PC-9 (cell line): ENCODE measurements around the gene LTB. TPM values are rescaled to one million over a fixed set of nuclear protein-coding genes. Genes with fewer than 3 reads are reported as not detected.

Experiments used
- BruUV-seq: library from RNA; stranded (reverse); fragments of 400-500 nt; replicated peaks from 2 replicates; lab custom pipeline; 2021; lab: Mats Ljungman, UMichigan
- CTCF ChIA-PET: fragments of 300-600 bp; sonication (Branson Sonifier 250); formaldehyde crosslinking; loops from one replicate; lab custom pipeline; 2022; ENCODE audit warnings: antibody characterized with exemption; lab: Charles Lee
- POLR2A ChIA-PET: fragments of 300-600 bp; sonication (Branson Sonifier 250); formaldehyde crosslinking; loops from one replicate; lab custom pipeline; 2022; ENCODE audit warnings: antibody characterized with exemption; ENCODE audit not compliant: unreplicated experiment; lab: Charles Lee
- DNase-seq, 2 experiments: peaks; one replicate each; pipeline versions ENCODE4 v3.0.0 to v3.0.0-alpha.2; 2015 to 2022; ENCODE audit warnings: mixed read lengths in 1 of 2
- H2AFZ ChIP-seq: fragments of 200-600 bp; sonication (generic); 2 replicates; pipeline ENCODE4 v1.8.1; 2017; ENCODE audit warnings: antibody characterized with exemption
- H3F3A ChIP-seq: fragments of 200-600 bp; sonication (generic); 2 replicates; pipeline ENCODE4 v1.8.1; 2017; ENCODE audit warnings: antibody characterized with exemption, mild to moderate bottlenecking, low read depth; ENCODE audit not compliant: insufficient read depth
- H3K27ac ChIP-seq: fragments of 200-600 bp; sonication (generic); 2 replicates; pipeline ENCODE4 v1.6.1; 2016; ENCODE audit warnings: mixed run types
- H3K27me3 ChIP-seq: fragments of 200-600 bp; sonication (generic); 2 replicates; pipeline ENCODE4 v1.6.1; 2016; ENCODE audit warnings: low read depth, mixed run types; ENCODE audit not compliant: insufficient read depth
- H3K36me3 ChIP-seq: fragments of 200-600 bp; sonication (generic); 2 replicates; pipeline ENCODE4 v1.6.1; 2016; ENCODE audit warnings: low read depth, mixed run types
- H3K4me1 ChIP-seq: fragments of 200-600 bp; sonication (generic); replicated peaks from 2 replicates; pipeline ENCODE4 v1.6.1; 2016; ENCODE audit warnings: mixed run types; ENCODE audit not compliant: insufficient read depth
- H3K4me2 ChIP-seq: fragments of 200-600 bp; sonication (generic); 2 replicates; pipeline ENCODE4 v1.6.1; 2017; ENCODE audit warnings: mixed run types
- H3K4me3 ChIP-seq: fragments of 200-600 bp; sonication (generic); 2 replicates; pipeline ENCODE4 v1.6.1; 2016; ENCODE audit warnings: mixed run types
- H3K79me2 ChIP-seq: fragments of 200-600 bp; sonication (generic); 2 replicates; pipeline ENCODE4 v1.6.1; 2017; ENCODE audit warnings: low read depth, mixed run types
- H3K9me2 ChIP-seq: fragments of 200-600 bp; sonication (generic); 2 replicates; pipeline ENCODE4 v1.8.1; 2017; ENCODE audit warnings: mild to moderate bottlenecking; ENCODE audit not compliant: insufficient read depth
- H3K9me3 ChIP-seq: fragments of 200-600 bp; sonication (generic); 2 replicates; pipeline ENCODE4 v1.8.1; 2016; ENCODE audit warnings: low read depth; ENCODE audit not compliant: insufficient read depth
- H4K20me1 ChIP-seq: fragments of 200-600 bp; sonication (generic); 2 replicates; pipeline ENCODE4 v1.8.1; 2017; ENCODE audit not compliant: insufficient read depth
- EZH2 ChIP-seq: fragments of 200-600 bp; sonication (generic); IDR thresholded peaks from 2 replicates; pipeline ENCODE4 v1.8.0; 2017; ENCODE audit warnings: antibody characterized with exemption, low read depth
- intact Hi-C: fragments of 100-400 bp; cut with micrococcal nuclease; formaldehyde crosslinking; loops from one replicate; pipeline ENCODE4 v1.10.0; 2022; ENCODE audit not compliant: unreplicated experiment
- total RNA-seq: library from RNA; stranded (reverse); gene quantifications from 2 replicates; pipeline ENCODE4 v1.2.3, GENCODE V29; 2021
- TF ChIP-seq, protein P1 (sequence below): fragments of 200-600 bp; sonication (generic); conservative IDR thresholded peaks from 2 replicates; pipeline ENCODE4 v1.6.1; 2017; ENCODE audit warnings: mixed run types, antibody characterized with exemption, mild to moderate bottlenecking, moderate library complexity

The LTB gene
- total RNA-seq, 1 experiment from 2014 or later: not detected

DNA sequence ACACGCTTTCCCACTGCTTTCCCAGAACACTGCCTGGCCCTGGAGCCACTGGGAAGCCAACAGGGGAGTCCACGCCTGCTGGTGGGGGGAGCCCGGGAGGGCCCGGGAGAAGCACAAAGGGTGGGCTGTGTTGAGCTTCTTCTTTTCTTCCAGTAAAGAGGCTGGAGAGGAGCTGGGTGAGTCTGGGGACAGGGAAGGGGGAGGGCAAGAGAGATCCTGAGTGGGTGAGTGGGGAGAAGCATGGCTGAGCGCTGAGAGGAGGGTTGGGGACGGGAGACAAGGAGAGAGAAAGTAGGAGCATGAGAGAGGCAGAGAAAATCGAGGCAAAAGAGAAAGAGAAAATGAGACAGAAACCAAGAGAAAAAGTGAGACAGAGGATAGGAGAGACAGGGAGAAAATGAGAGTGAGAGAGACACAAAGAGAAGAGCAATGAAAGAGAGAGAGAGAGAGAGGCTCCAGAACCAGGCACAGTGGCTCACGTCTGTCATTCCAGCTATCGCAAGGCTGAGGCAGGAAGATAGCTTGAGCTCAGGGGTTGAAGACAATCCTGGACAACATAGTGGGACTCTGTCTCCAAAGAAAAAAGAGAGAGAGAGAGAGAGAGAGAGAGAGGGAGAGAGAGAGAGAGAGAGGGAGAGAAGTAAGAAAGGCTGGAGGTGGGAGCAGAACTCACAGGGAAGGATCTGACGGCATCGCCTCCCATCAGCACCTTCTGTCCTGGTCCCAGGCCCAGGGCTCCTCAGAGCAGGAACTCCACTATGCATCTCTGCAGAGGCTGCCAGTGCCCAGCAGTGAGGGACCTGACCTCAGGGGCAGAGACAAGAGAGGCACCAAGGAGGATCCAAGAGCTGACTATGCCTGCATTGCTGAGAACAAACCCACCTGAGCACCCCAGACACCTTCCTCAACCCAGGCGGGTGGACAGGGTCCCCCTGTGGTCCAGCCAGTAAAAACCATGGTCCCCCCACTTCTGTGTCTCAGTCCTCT is 5.9 kb upstream of the LTB start:
- Histone ChIP-seq H3F3A (no peaks in the 10 kb centered on the region), H4K20me1 (no peaks in the 10 kb centered on the region), H3K4me1 (no peaks in the 10 kb centered on the region), H3K27me3 (no peaks in the 10 kb centered on the region), H3K36me3 (no peaks in the 10 kb centered on the region), H3K4me2 (no peak overlapping the region), H3K27ac (no peak overlapping the region), H3K9me2 (no peaks in the 10 kb centered on the region), H2AFZ (no peak overlapping the region), H3K79me2 (no peaks in the 10 kb centered on the region), H3K9me3 (no peaks in the 10 kb centered on the region), H3K4me3 (no peak overlapping the region)
- BruUV-seq: no TSS peak
- CTCF ChIA-PET: interaction anchor here (0.6 to 0.7 kb wide), 3 partner anchors 73 to 261 kb away, joined by 8 to 13 read pairs (median 8); partner anchors contain the start of gene C6orf47
- intact Hi-C loops: no loop called here
- POLR2A ChIA-PET: interaction anchor here (0.6 kb wide), 1 partner anchor 836 kb away, joined by 10 read pairs; no protein-coding TSS in a partner anchor
- DNase-seq: no peak
- TF ChIP-seq, protein P1, sequence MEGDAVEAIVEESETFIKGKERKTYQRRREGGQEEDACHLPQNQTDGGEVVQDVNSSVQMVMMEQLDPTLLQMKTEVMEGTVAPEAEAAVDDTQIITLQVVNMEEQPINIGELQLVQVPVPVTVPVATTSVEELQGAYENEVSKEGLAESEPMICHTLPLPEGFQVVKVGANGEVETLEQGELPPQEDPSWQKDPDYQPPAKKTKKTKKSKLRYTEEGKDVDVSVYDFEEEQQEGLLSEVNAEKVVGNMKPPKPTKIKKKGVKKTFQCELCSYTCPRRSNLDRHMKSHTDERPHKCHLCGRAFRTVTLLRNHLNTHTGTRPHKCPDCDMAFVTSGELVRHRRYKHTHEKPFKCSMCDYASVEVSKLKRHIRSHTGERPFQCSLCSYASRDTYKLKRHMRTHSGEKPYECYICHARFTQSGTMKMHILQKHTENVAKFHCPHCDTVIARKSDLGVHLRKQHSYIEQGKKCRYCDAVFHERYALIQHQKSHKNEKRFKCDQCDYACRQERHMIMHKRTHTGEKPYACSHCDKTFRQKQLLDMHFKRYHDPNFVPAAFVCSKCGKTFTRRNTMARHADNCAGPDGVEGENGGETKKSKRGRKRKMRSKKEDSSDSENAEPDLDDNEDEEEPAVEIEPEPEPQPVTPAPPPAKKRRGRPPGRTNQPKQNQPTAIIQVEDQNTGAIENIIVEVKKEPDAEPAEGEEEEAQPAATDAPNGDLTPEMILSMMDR: no peak
- TF ChIP-seq EZH2: no peak

DNA sequence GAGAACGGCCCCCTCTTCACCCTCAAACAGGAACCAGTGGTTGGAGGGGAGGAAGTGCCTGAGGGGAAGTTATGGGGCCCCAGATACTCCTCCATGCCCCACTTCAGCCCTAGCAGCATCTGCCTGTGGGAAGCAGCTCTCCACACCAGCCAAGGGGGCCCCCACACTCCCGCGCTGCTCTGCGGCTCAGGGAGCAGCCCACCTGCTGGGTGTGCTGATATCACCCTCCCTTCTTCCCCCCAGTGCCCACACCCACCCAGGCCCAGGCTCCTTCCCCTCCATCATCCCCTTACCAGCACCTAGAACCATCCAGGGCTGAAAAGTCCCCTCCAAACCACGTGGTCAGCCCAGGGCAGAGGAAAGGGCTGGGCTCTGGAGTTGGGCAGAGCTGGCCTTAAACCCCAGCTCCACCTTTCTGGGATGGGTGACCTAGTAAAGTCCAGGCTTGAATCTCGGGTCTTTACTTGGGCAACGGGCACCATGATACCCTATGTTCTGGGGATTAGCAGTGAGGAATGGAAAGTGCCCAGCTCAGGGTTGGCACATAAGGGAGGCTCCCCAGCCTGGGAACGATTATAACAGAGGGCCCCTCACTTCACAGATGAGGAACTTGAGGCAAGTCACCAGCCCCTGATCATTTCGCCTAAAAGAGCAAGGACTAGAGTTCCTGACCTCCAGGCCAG is 4.5 kb upstream of the LTB start:
- Histone ChIP-seq H3K79me2 (no peaks in the 10 kb centered on the region), H3F3A (no peaks in the 10 kb centered on the region), H4K20me1 (no peaks in the 10 kb centered on the region), H3K4me1 (no peaks in the 10 kb centered on the region), H3K4me2 (no peak overlapping the region), H3K4me3 (no peak overlapping the region), H3K36me3 (no peaks in the 10 kb centered on the region), H3K27ac (no peak overlapping the region), H3K9me2 (no peaks in the 10 kb centered on the region), H3K27me3 (no peaks in the 10 kb centered on the region), H3K9me3 (no peaks in the 10 kb centered on the region), H2AFZ (no peak overlapping the region)
- TF ChIP-seq, protein P1: no peak
- TF ChIP-seq EZH2: no peak
- ChIA-PET POLR2A (interaction anchor here (0.6 kb wide), 1 partner anchor 500 kb away, joined by 7 read pairs; no protein-coding TSS in a partner anchor), CTCF (interaction anchor here (1.1 kb wide), 1 partner anchor 12 kb away, joined by 3 read pairs; no protein-coding TSS in a partner anchor)
- intact Hi-C loops: no loop called here
- no TSS peak for BruUV-seq
- DNase-seq: no peak

DNA sequence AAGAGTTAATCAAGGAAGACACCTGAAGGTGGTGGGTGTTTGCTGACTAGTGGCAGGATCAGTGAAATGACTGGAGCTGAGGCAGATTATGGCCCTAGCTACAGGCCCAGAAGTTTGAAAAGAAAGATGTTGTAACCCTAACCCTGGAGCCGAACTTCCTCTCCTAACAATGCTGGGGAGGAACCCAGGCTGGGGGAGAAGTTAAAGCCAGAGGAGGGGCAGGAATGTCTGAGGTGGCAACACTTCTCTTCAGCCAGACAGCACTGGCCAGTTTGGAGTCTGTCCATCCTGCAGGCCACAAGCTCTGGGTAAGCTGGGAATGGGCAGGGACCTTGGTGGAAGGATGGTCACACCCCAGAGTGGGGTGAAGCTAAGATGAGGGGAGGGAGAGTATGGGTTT is 3.8 kb upstream of the LTB start, which contains the start of gene LST1:
LST1 (plus strand) TSS at position 270 of the 400 bp plus-strand sequence. CDS start 1,023 bp downstream, outside the sequence.
- Histone ChIP-seq H3K27me3 (no peaks in the 10 kb centered on the region), H2AFZ (no peak within 1 kb of the TSS), H3K9me2 (no peaks in the 10 kb centered on the region), H3K4me1 (no peaks in the 10 kb centered on the region), H3K4me2 (no peak within 1 kb of the TSS), H3K4me3 (no peak within 1 kb of the TSS), H3K79me2 (no peaks in the 10 kb centered on the region), H3K27ac (no peak within 1 kb of the TSS), H3F3A (no peaks in the 10 kb centered on the region), H3K36me3 (no peaks in the 10 kb centered on the region), H3K9me3 (no peaks in the 10 kb centered on the region), H4K20me1 (no peaks in the 10 kb centered on the region)
- intact Hi-C loops: no loop called here
- TF ChIP-seq, protein P1: no peak
- TF ChIP-seq EZH2: no peak
- DNase-seq: no peak
- no TSS peak for BruUV-seq
- CTCF ChIA-PET: interaction anchor here (1.1 kb wide), 1 partner anchor 13 kb away, joined by 3 read pairs; no protein-coding TSS in a partner anchor
- POLR2A ChIA-PET: no interaction called here
